Stomach smooth muscle (tissue), 2 donors: Measurements from ENCODE around the gene ACER3.
"Not testable (repeated sequence)": the region's sequence is repeated elsewhere in the genome, so short reads cannot be mapped to it uniquely, and the experiment has no call there.

Source experiments
- H3K27ac ChIP-seq: one replicate; pipeline ENCODE4 v1.7.0; 2013; ENCODE audit warnings: mild to moderate bottlenecking, low read length, inconsistent platforms
- H3K27me3 ChIP-seq, 2 donors: one replicate each; pipeline ENCODE4 v1.7.0; 2013; ENCODE audit warnings: low read length in 2 of 2; ENCODE audit not compliant: insufficient read depth in 2 of 2, control insufficient read depth in 1 of 2
- H3K36me3 ChIP-seq, 2 donors: one replicate each; pipeline ENCODE4 v1.7.0; 2013; ENCODE audit warnings: low read length in 2 of 2; ENCODE audit not compliant: control insufficient read depth in 2 of 2, insufficient read depth in 2 of 2
- H3K4me1 ChIP-seq: one replicate; pipeline ENCODE4 v1.7.0; 2013; ENCODE audit warnings: low read length; ENCODE audit not compliant: control insufficient read depth, insufficient read depth
- H3K4me3 ChIP-seq, 2 donors: one replicate each; pipeline ENCODE4 v1.7.0; 2013; ENCODE audit warnings: low read length in 2 of 2
- H3K9ac ChIP-seq, 2 donors: one replicate each; pipeline ENCODE4 v1.7.0; 2013; ENCODE audit warnings: low read length in 2 of 2, mild to moderate bottlenecking in 1 of 2
- H3K9me3 ChIP-seq, 2 donors: one replicate each; pipeline ENCODE4 v1.7.0; 2013; ENCODE audit warnings: low read length in 2 of 2; ENCODE audit not compliant: control insufficient read depth in 2 of 2
- donor health status: healthy.
- donor health status: Pancreatic carcinoma.

Gene ACER3

DNA sequence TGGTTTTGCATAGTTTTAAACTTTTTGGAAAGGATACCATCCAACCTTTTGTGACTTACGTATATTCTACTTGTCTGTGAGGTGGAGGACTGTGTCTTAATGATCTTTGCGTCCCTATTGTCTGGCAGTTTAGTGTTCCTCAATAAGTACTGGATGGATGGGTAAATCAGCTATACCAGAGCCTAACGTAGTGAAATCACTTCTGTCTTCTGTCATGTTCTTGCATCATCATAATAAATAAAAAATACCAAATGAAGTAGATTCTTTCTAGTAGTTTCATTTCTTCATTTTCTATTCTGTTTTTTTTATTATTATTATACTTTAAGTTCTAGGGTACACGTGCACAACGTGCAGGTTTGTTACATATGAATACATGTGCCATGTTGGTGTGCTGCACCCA is 66.4 kb downstream of the ACER3 start:
- H3K36me3 ChIP-seq, result peaks cover 0 to 3% of the 10 kb centered on the region in 2 donors
- H3K4me1 ChIP-seq, result no peaks in the 10 kb centered on the region

DNA sequence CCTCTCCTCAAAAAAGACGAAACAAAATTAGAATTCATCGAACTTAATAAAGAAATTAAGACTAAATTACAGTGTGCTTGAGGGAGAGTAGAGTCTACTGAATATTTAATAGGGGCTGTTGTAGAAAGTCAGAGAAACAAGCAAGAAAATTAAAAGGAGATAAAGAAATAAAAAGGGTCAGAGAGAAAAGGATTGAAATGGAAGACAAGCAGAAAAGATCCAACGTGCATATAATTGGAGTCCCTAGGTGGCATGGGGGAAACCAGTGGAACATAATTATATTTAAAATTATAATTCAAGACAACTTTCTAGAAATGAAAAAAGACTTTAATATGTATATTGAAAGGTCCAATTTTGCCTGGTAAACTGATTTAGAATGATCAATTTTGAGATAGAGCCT is 74.3 kb downstream of the ACER3 start:
- Histone ChIP-seq H3K9me3 (peaks cover 0 to 3% of the 10 kb centered on the region in 2 donors), H3K27ac (no peak overlapping the region), H3K27me3 (no peaks in the 10 kb centered on the region), H3K9ac (no peak overlapping the region), H3K4me1 (no peaks in the 10 kb centered on the region), H3K4me3 (no peak overlapping the region), H3K36me3 (no peaks in the 10 kb centered on the region)

More for the DNA sequence above, 66.4 kb downstream of the ACER3 start:
- no peak overlapping the region for H3K4me3 ChIP-seq
- H3K27ac ChIP-seq, result no peak overlapping the region
- H3K27me3 ChIP-seq, result no peaks in the 10 kb centered on the region
- H3K9me3 ChIP-seq, result no peaks in the 10 kb centered on the region
- no peak overlapping the region for H3K9ac ChIP-seq

DNA sequence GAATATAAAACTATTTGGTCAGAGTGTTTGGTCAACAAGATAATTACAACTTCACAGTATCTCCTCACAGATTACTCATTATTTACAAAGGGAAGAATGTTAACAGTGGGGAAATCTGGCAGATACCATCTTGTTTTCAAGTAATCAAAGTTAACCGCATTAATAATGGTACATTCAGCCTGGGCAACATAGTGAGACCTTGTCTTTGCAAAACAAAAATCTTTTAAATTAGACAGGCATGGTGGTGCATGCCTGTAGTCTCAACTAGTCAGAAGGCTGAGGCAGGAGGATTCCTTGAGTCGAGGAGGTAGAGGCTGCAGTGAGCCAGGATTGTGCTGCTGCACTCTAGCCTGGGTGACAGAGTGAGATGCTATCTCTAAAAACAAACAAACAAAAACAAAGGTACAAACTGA is 78.5 kb downstream of the ACER3 start:
- H3K27me3 ChIP-seq, result no peaks in the 10 kb centered on the region
- H3K9me3 ChIP-seq, result peaks cover 0 to 3% of the 10 kb centered on the region in 2 donors
- H3K27ac ChIP-seq, result no peak overlapping the region

DNA sequence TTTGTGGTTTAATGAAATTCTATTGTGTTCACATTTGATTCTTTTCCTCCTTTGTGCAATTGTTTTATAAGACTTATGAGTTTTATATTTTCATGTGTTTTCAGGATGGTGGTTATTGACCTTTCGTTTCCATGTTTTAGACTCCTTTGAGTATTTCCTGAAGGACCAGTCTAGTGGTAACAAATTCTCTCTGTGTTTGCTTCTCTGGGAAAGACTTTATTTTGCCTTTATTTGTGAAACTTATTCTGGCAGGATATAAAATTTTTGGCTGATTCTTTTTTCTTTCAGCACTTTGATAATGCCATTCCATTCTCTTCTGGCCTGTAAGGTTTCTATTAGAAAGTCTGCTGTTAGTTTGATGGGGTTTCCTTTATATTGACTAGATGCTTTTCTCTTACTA is 83.5 kb downstream of the ACER3 start:
- Histone ChIP-seq H3K4me1 (no peaks in the 10 kb centered on the region), H3K4me3 (no peak overlapping the region), H3K27ac (no peak overlapping the region), H3K9ac (no peak overlapping the region), H3K36me3 (no peaks in the 10 kb centered on the region), H3K9me3 (no peaks in the 10 kb centered on the region), H3K27me3 (no peaks in the 10 kb centered on the region)

More for the DNA sequence above, 78.5 kb downstream of the ACER3 start:
- Histone ChIP-seq H3K36me3 (no peaks in the 10 kb centered on the region), H3K4me1 (no peaks in the 10 kb centered on the region), H3K4me3 (no peak overlapping the region), H3K9ac (no peak overlapping the region)

DNA sequence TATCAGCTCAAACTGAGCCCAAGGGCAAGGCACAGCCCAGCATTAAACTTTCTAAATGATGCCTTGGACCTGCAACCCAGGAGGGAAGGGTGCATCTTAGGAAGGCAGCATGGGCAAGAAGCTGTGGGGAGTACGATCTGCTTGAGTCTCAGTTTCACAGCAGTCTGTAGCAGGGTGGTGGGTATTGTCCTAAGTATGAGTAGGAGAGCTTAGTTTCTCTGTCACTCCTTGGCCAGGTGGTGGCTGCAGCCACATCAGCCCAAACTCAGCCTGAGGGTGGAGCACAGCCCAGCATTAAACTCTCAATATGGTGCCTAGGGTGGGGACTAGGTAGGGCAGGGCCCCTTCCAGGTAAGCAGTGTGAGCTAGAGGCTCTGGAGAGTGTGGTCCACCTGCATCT is 85.5 kb downstream of the ACER3 start:
- Histone ChIP-seq H3K9ac (no peak overlapping the region), H3K36me3 (no peaks in the 10 kb centered on the region), H3K27me3 (no peaks in the 10 kb centered on the region), H3K4me1 (no peaks in the 10 kb centered on the region), H3K9me3 (no peaks in the 10 kb centered on the region), H3K27ac (no peak overlapping the region), H3K4me3 (no peak overlapping the region)

DNA sequence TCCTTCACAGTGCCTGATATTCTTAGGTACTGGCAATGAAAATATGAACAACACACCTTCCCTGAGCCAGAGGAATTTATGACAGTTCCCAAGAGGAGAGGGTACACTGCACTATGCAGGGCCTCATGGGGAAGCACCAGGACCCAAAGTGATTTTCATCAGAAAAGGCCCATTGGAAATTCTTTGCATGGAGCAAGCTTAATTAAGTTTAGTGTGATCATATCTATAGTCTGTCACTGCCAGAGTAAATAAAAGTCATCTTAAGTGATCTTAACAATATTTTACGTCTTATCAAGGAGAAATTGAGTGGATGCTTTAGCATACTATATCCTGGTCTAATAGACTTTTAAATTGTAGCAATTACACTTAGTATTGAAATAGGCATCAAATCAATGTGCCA is 86.5 kb downstream of the ACER3 start:
- H3K27me3 ChIP-seq, result no peaks in the 10 kb centered on the region
- H3K9ac ChIP-seq, result no peak overlapping the region
- H3K4me1 ChIP-seq, result no peaks in the 10 kb centered on the region
- no peak overlapping the region for H3K27ac ChIP-seq
- H3K4me3 ChIP-seq, result no peak overlapping the region
- H3K36me3 ChIP-seq, result no peaks in the 10 kb centered on the region
- no peaks in the 10 kb centered on the region for H3K9me3 ChIP-seq

DNA sequence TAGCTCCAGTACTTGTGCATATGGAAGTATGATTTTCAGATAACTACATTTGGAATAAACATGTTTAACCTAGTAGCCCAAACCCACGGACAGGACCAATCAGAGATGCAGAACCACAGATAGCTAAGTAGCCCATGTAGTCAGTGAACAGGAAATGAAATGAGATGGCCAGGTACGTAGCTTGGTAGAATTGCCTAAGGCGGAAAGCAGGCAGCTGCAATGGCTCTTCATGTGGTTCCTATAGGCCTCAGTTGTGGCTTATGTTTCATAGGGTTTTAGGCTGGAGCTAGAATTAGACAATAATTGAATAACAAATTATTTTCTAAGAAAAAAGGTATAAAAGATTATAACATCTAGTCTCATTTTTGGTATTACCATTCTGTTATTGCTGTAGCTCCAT is 87.1 kb downstream of the ACER3 start:
- Histone ChIP-seq H3K27ac (no peak overlapping the region), H3K27me3 (no peaks in the 10 kb centered on the region), H3K9ac (no peak overlapping the region), H3K9me3 (no peaks in the 10 kb centered on the region), H3K4me3 (no peak overlapping the region), H3K36me3 (no peaks in the 10 kb centered on the region), H3K4me1 (no peaks in the 10 kb centered on the region)

DNA sequence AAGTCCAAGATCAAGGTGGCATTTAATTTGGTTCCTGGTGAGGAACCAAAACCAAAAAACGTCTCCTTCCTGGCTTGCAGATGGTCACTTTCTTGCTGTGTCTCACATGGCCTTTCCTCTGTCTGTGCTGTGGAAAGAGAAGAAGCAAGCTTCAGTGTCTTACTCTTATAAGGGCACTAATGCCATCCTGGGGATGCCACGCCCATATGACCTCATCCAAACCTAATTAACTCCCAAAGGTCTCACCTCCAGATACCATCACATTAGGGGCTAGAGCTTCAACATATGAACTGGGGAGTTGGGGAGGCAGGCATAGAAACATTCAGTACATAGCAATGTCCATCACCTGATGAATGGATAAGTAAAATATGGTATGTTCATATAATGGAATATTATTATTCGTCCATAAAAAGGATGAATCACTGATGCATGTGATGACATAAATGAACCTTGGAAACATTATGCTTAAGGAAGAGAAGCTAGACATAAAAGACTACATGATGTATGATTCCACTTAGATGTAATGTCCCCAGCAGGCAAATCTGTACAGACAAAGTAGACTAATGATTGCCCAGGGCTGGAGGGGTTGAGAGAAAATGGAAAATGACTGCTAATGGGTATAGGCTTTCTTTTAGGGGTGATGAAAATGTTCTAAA is 94.9 kb downstream of the ACER3 start:
- peaks cover 0 to 2% of the 10 kb centered on the region in 2 donors for H3K36me3 ChIP-seq
- H3K9me3 ChIP-seq, result no peaks in the 10 kb centered on the region
- H3K4me1 ChIP-seq, result no peaks in the 10 kb centered on the region
- H3K27ac ChIP-seq, result no peak overlapping the region
- H3K9ac ChIP-seq, result no peak overlapping the region
- H3K27me3 ChIP-seq, result no peaks in the 10 kb centered on the region
- no peak overlapping the region for H3K4me3 ChIP-seq

DNA sequence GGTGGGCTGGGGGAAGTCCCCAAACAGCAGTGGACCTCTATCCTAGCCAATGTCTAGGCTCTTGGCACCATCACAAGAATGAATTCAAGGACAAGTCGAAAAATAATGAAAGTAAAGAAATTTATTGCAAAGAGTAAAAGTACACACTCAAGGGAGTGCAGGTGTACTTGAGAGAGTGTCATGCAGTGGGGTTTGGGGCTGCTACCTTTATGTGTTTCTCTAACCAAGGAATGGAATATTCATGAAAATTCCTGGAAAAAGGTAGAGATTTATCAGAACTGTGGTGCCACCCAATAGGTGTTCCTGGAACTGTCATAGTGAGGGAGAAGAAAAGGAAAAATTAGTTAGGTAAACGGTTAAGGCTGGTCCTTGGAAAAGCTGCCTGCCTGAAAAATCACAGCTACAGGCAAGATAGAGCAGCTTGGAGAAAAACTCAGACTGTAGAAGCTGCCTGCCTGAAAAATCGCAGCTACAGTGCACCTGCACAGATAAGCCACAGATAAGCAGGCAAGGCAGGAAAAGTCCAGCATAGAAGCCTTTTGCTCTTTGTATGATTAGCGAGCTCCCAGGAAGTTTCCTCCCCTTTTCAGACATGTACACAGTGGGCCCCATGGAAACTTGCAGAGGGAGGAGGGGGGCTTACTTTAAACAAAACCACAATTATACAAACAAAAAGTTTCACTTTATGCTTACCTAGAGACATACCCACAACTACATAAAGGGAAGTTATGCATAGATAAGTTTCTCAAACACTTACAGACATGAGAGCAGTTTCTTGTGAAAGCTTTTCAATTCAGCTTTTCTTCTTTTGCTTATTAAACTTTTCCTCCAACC is 102.1 kb downstream of the ACER3 start:
- Histone ChIP-seq H3K4me3 (no peak overlapping the region), H3K36me3 (peaks cover 0 to 5% of the 10 kb centered on the region in 2 donors), H3K27me3 (no peaks in the 10 kb centered on the region), H3K9ac (no peak overlapping the region), H3K4me1 (no peaks in the 10 kb centered on the region), H3K27ac (no peak overlapping the region), H3K9me3 (no peaks in the 10 kb centered on the region)

DNA sequence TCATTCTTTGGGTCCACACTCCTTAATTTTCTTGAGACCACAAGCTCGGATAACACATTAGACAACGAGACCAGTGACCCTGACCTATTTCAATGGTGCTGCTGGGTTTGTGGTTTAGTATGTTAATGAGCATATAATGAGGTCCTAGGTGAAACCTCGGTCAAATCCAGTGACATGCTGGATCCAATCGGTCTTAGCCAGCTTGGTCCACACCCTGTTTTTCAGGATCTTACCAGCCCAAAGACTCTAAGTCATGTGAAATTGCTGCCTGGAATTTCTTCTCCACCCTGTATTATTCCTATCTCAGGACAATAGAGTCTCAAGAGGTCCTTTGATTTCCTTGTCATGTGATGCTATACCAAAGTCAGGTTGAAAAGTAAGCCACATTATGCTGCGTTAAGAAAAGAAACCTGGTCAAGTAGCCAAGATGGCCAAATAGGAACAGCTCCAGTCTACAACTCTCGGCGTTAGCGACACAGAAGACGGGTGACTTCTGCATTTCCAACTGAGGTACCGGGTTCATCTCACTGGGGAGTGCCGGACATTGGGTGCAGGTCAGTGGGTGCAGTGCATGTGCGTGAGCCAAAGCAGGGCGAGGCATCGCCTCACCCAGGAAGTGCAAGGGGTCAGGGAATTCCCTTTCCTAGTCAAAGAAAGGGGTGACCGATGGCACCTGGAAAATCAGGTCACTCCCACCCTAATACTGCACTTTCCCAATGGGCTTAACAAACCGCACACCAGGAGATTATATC is 102.9 kb downstream of the ACER3 start:
- H3K4me1 ChIP-seq, H3K9ac ChIP-seq, H3K27ac ChIP-seq, H3K27me3 ChIP-seq, H3K36me3 ChIP-seq, H3K9me3 ChIP-seq, H3K4me3 ChIP-seq: not testable (repeated sequence)
